Upper lobe of right lung (tissue), 1 donor: ENCODE measurements around the gene TMEM219. TPM values are rescaled to one million over a fixed set of nuclear protein-coding genes. Genes with fewer than 3 reads are reported as not detected.
A peak's percentile ranks its signal among the peaks of the same experiment; 100 is the strongest.

Experiments
- ATAC-seq: fragments of 200-7000 bp; cut with Tn5 transposase; one replicate; pipeline ENCODE4 v1.9.1; 2020; ENCODE audit warnings: mild to moderate bottlenecking, moderate library complexity
- DNase-seq: peaks from one replicate; pipeline ENCODE4 v3.0.0-alpha.2; 2020
- H3K27ac ChIP-seq: fragments of 200-600 bp; one replicate; pipeline ENCODE4 v1.8.0; 2022
- H3K27me3 ChIP-seq: fragments of 200-600 bp; one replicate; pipeline ENCODE4 v1.8.0; 2022; ENCODE audit warnings: mild to moderate bottlenecking
- H3K36me3 ChIP-seq: fragments of 200-600 bp; one replicate; pipeline ENCODE4 v1.8.0; 2022
- H3K4me1 ChIP-seq: fragments of 200-600 bp; one replicate; pipeline ENCODE4 v1.8.0; 2022
- H3K4me3 ChIP-seq: fragments of 200-600 bp; one replicate; pipeline ENCODE4 v1.8.0; 2022; ENCODE audit warnings: mild to moderate bottlenecking
- H3K9me3 ChIP-seq: fragments of 200-600 bp; one replicate; pipeline ENCODE4 v1.8.0; 2022
- intact Hi-C: fragments of 100-400 bp; cut with DNase I; formaldehyde crosslinking; loops from one replicate; pipeline ENCODE4 v1.11.0; 2022
- total RNA-seq: library from RNA; stranded (reverse); fragmentation: NEBNext Ultra II Directional; extraction: Animal tissue kit (Norgen Biotek cat#: 25700); gene quantifications from one replicate; pipeline ENCODE4 v1.2.1, GENCODE V29; 2021
- TF ChIP-seq, protein P1 (sequence below): fragments of 200-600 bp; IDR thresholded peaks from one replicate; pipeline ENCODE4 v1.8.0; 2022; ENCODE audit warnings: antibody characterized with exemption
- donor health status: DM: no; HTN: yes; CAD: no; lungs with severe emphysema.

The TMEM219 gene
- total RNA-seq, 1 donor from 2014 or later, result 133 TPM

DNA sequence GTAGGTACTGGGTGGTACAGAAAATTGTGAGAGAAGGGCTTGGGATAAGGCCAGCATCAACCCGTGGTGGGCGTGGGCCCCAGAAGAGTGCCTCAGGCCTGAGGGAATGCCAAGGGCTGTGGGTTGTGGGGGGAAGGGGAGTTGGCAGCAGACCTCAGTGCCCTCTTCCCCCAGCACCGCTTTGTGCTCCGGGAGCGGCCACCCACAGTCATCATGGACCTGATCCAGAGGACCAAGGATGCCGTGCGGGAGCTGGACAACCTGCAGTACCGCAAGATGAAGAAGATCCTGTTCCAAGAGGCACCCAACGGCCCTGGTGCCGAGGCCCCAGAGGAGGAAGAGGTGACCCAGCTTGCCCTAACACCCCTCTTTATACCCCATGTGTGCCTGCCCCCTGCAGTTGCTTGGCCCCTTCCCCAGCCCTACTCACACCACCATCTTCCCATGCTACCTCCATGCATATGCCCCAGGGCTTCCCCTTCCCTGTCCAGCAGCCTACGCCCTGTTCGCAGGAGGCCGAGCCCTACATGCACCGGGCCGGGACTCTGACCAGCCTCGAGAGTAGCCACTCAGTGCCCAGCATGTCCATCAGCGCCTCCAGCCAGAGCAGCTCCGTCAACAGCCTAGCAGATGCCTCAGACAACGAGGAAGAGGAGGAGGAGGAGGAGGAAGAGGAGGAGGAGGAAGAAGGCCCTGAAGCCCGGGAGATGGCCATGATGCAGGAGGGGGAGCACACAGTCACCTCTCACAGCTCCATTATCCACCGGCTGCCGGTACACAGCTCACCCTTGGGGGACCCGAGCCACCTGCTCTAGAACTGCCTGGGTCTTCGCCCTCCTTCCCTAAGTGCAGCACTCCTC lies 20.9 kb downstream of the TMEM219 start:
- DNase-seq (no peak), ATAC-seq (no peak)
- Histone ChIP-seq H3K4me3 (no peak overlapping the region), H3K4me1 (peaks cover 13% of the 10 kb centered on the region), H3K36me3 (peaks cover 100% of the 10 kb centered on the region), H3K9me3 (no peaks in the 10 kb centered on the region), H3K27me3 (no peaks in the 10 kb centered on the region), H3K27ac (peak overlapping the region; percentile 43)
- TF ChIP-seq, protein P1, sequence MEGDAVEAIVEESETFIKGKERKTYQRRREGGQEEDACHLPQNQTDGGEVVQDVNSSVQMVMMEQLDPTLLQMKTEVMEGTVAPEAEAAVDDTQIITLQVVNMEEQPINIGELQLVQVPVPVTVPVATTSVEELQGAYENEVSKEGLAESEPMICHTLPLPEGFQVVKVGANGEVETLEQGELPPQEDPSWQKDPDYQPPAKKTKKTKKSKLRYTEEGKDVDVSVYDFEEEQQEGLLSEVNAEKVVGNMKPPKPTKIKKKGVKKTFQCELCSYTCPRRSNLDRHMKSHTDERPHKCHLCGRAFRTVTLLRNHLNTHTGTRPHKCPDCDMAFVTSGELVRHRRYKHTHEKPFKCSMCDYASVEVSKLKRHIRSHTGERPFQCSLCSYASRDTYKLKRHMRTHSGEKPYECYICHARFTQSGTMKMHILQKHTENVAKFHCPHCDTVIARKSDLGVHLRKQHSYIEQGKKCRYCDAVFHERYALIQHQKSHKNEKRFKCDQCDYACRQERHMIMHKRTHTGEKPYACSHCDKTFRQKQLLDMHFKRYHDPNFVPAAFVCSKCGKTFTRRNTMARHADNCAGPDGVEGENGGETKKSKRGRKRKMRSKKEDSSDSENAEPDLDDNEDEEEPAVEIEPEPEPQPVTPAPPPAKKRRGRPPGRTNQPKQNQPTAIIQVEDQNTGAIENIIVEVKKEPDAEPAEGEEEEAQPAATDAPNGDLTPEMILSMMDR, result no peak
- intact Hi-C loops, result no loop called here

DNA sequence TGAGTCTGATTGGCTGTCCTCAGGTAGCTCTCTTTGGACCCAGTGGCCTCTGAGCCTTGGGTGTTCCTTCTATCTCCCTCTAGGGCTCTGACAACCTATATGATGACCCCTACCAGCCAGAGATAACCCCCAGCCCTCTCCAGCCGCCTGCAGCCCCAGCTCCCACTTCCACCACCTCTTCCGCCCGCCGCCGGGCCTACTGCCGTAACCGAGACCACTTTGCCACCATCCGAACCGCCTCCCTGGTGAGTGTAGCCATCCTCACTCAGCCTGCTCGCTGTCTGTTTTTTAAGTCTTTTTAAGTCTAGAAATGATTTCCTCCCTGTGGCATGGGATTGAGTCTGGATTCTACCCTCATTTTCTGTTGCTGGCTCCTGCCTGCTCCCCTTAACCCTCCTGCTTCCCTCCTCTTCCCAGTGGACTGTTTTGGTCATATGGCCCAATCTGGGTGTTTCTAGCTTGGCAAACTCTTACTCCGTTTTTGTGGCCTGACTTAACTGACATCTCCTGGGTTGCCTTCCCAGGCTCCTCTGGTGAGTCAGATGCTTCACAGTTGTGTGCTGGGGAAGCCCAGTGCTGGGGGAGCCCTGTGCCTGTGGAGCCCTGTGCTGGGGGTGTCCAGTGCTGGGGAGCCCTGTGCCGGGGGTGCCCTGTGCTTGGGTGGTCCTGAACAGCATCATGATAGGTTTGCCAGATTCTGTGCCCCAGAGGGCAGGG lies 21.7 kb downstream of the TMEM219 start:
- peaks cover 13% of the 10 kb centered on the region for H3K4me1 ChIP-seq
- no peak for DNase-seq
- H3K9me3 ChIP-seq, result no peaks in the 10 kb centered on the region
- intact Hi-C loops, result no loop called here
- H3K27me3 ChIP-seq, result no peaks in the 10 kb centered on the region
- H3K4me3 ChIP-seq, result no peak overlapping the region
- H3K36me3 ChIP-seq, result peaks cover 98% of the 10 kb centered on the region
- TF ChIP-seq, protein P1, result no peak
- H3K27ac ChIP-seq, result peak overlapping the region; percentile 43
- ATAC-seq, result peak; percentile 4

DNA sequence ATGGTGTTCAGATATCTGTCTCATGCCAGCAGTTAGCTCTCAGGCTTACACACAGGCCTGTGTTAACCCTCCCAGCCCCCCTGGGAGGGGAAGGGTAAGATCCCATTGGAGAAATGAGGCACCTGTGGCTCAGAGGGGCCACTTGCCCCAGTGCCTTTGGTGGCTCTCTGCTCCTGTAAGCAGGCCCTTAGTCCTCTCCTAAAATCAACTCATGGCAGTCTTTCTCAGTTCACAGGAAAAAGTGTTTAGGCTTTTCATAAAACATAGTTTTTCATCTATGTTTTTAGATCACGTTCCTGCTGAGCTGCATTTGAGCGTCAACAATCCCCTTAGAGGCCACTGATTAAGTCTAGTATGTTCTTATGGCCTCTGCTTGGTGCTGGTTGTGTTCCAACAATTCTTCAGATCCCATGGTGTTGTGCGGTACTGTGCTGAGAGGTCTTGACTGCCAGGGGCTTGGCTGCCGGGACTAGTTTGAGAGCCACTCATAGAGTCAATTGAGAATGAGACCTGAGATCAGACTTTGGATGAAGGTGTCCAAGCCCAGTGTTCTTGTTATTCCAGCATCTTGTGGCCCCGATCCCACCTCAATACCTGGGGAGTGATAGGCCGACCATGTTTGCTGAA lies 22.4 kb downstream of the TMEM219 start:
- peak overlapping the region; percentile 43 for H3K27ac ChIP-seq
- no peaks in the 10 kb centered on the region for H3K9me3 ChIP-seq
- DNase-seq (no peak), ATAC-seq (peak; percentile 70)
- intact Hi-C loops, result no loop called here
- TF ChIP-seq, protein P1, result no peak
- H3K4me1 ChIP-seq, result peaks cover 9% of the 10 kb centered on the region
- peaks cover 92% of the 10 kb centered on the region for H3K36me3 ChIP-seq
- H3K4me3 ChIP-seq, result no peak overlapping the region
- H3K27me3 ChIP-seq, result no peaks in the 10 kb centered on the region

DNA sequence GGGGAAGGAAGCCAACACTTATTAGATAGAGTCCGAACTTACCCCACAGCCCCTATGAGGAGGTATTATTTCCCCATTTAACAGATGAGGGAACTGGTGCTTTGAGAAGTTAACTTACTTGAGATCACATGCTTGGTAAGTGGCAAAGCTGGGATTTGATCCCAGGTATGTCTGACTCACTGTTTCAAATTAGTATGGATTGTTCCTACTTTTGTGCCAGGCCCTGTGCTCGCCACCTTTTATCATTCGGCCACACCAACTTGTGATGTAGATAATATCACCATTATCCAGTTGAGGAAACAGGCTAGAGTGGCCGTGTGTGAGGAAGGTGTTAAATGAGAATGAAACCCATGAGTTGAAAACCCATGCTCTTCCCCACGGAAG lies 22.9 kb downstream of the TMEM219 start:
- TF ChIP-seq, protein P1, result no peak
- Histone ChIP-seq H3K4me3 (no peak overlapping the region), H3K36me3 (peaks cover 91% of the 10 kb centered on the region), H3K27me3 (no peaks in the 10 kb centered on the region), H3K9me3 (no peaks in the 10 kb centered on the region), H3K4me1 (peaks cover 9% of the 10 kb centered on the region), H3K27ac (no peak overlapping the region)
- ATAC-seq, result no peak
- intact Hi-C loops, result no loop called here
- DNase-seq, result no peak

DNA sequence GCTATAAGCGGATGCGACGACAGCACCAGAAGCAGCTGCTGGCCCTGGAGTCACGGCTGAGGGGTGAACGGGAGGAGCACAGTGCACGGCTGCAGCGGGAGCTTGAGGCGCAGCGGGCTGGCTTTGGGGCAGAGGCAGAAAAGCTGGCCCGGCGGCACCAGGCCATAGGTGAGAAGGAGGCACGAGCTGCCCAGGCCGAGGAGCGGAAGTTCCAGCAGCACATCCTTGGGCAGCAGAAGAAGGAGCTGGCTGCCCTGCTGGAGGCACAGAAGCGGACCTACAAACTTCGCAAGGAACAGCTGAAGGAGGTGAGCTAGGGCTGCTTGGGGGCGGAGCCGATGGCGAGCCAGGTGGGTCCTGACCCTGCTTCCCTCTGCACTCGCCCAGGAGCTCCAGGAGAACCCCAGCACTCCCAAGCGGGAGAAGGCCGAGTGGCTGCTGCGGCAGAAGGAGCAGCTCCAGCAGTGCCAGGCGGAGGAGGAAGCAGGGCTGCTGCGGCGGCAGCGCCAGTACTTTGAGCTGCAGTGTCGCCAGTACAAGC lies 23.5 kb downstream of the TMEM219 start:
- Histone ChIP-seq H3K4me1 (peaks cover 9% of the 10 kb centered on the region), H3K27me3 (no peaks in the 10 kb centered on the region), H3K36me3 (peaks cover 90% of the 10 kb centered on the region), H3K9me3 (no peaks in the 10 kb centered on the region), H3K27ac (no peak overlapping the region), H3K4me3 (no peak overlapping the region)
- TF ChIP-seq, protein P1, result no peak
- intact Hi-C loops, result no loop called here
- ATAC-seq (no peak), DNase-seq (no peak)
